Panc1 (cell line): ENCODE data around the gene USP31. TPM values are rescaled to one million over a fixed set of nuclear protein-coding genes. Genes with fewer than 3 reads are reported as not detected.

Source experiments
- ATAC-seq: fragments of 200-7000 bp; cut with Tn5 transposase; 2 replicates; pipeline ENCODE4 v1.9.1; 2020; ENCODE audit warnings: mild to moderate bottlenecking, moderate library complexity
- BruUV-seq: library from RNA; stranded (reverse); fragments of 400-500 nt; replicated peaks from 2 replicates; lab custom pipeline; 2021; lab: Mats Ljungman, UMichigan
- CTCF ChIA-PET: fragments of 300-600 bp; sonication (Branson Sonifier 250); formaldehyde crosslinking; loops from one replicate; lab custom pipeline; 2022; ENCODE audit warnings: antibody characterized with exemption; lab: Charles Lee
- POLR2A ChIA-PET: fragments of 300-600 bp; sonication (Branson Sonifier 250); formaldehyde crosslinking; loops from one replicate; lab custom pipeline; 2022; ENCODE audit warnings: antibody characterized with exemption; lab: Charles Lee
- DNase-seq: peaks from one replicate; pipeline ENCODE4 v3.0.0-alpha.2; 2010; ENCODE audit warnings: low read depth, low spot score
- H3K27ac ChIP-seq: 2 replicates; pipeline ENCODE4 v1.5.1; 2011; ENCODE audit warnings: mild to moderate bottlenecking, low read length, inconsistent platforms
- H3K27me3 ChIP-seq: fragments of 200-500 bp; sonication (Bioruptor generic); 2 replicates; pipeline ENCODE4 v1.6.0; 2014; ENCODE audit warnings: low read length, inconsistent platforms; ENCODE audit not compliant: control insufficient read depth, insufficient read depth
- H3K36me3 ChIP-seq: fragments of 200-500 bp; sonication (Bioruptor generic); 2 replicates; pipeline ENCODE4 v1.5.1; 2014; ENCODE audit warnings: inconsistent platforms, mild to moderate bottlenecking, low read length, moderate library complexity; ENCODE audit not compliant: control insufficient read depth, insufficient read depth
- H3K4me1 ChIP-seq: 2 replicates; pipeline ENCODE4 v1.5.1; 2011; ENCODE audit warnings: inconsistent platforms, mild to moderate bottlenecking, low read length, moderate library complexity; ENCODE audit not compliant: control insufficient read depth, insufficient read depth
- H3K4me3 ChIP-seq, 2 experiments: 2 replicates each; pipeline ENCODE4 v1.5.1; 2011 to 2012; ENCODE audit warnings: low read depth in 2 of 2, low read length in 2 of 2, mild to moderate bottlenecking in 2 of 2, inconsistent platforms in 1 of 2, moderate library complexity in 1 of 2
- H3K9me3 ChIP-seq: fragments of 200-500 bp; sonication (Bioruptor generic); 2 replicates; pipeline ENCODE4 v1.5.1; 2014; ENCODE audit warnings: low read depth, mild to moderate bottlenecking, inconsistent platforms, low read length, moderate library complexity; ENCODE audit not compliant: control insufficient read depth, insufficient read depth
- POLR2AphosphoS5 ChIP-seq: IDR thresholded peaks from 2 replicates; pipeline ENCODE4 v1.6.1; 2012; ENCODE audit warnings: mild to moderate bottlenecking, low read depth, low read length, moderate library complexity
- SIN3A ChIP-seq: IDR thresholded peaks from 2 replicates; pipeline ENCODE4 v1.6.1; 2012; ENCODE audit warnings: low read depth, mild to moderate bottlenecking, low read length, moderate library complexity, borderline replicate concordance; ENCODE audit not compliant: insufficient read depth
- TCF7L2 ChIP-seq: IDR thresholded peaks from 2 replicates; pipeline ENCODE4 v1.6.1; 2011; ENCODE audit warnings: mild to moderate bottlenecking, low read depth, low read length, inconsistent platforms
- in situ Hi-C: cut with HindIII; loops from 2 replicates; pipeline ENCODE4 v1.10.0; 2016; ENCODE audit warnings: low sequenced_read_pairs, low pct_unique_long_range_greater_than_20kb
- intact Hi-C: fragments of 100-400 bp; cut with micrococcal nuclease; formaldehyde crosslinking; loops from one replicate; pipeline ENCODE4 v1.10.0; 2022; ENCODE audit not compliant: unreplicated experiment
- total RNA-seq: library from RNA; stranded (reverse); gene quantifications from one replicate; pipeline ENCODE4 v1.2.1, GENCODE V29; 2021; ENCODE audit not compliant: unreplicated experiment
- TF ChIP-seq, protein P1 (sequence below), 2 experiments: IDR thresholded peaks; 2 replicates each; pipeline ENCODE4 v1.6.1; 2011 to 2012; ENCODE audit warnings: low read depth in 2 of 2, control low read depth in 1 of 2, low read length in 1 of 2, mild to moderate bottlenecking in 1 of 2, moderate library complexity in 1 of 2; ENCODE audit not compliant: insufficient read depth in 1 of 2
- TF ChIP-seq, protein P2 (sequence below): fragments of 450-650 bp; IDR thresholded peaks from 2 replicates; pipeline ENCODE4 v1.5.1; 2017; ENCODE audit warnings: mild to moderate bottlenecking

USP31 gene
- total RNA-seq, 1 experiment from 2014 or later = 27.2 TPM

DNA sequence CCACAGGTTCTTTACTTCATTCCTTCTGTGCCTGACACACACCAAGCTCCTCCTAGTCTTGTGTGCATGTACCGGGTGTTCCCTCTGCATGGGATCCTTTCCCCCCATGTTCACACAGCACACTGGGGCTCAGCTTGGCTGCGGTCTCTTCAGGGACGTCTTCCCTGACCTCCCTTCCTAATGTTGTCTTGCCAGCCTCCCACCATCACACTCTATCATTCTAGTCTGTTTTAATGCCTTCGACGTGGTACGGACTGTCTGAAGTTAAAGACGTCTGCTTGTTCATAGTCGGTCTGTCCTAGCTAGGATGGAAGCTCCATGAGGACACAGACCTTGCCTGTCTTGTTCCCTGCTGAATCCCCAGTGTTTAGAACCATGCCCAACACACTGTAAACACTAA is 60.1 kb downstream of the USP31 start:
- ChIA-PET CTCF (no interaction called here), POLR2A (no interaction called here)
- Histone ChIP-seq H3K27ac (no peak overlapping the region), H3K36me3 (peaks cover 18% of the 10 kb centered on the region), H3K4me1 (no peaks in the 10 kb centered on the region), H3K27me3 (no peaks in the 10 kb centered on the region), H3K4me3 (no peak overlapping the region), H3K9me3 (no peaks in the 10 kb centered on the region)
- DNase-seq (no peak), ATAC-seq (no peak)
- no TSS peak for BruUV-seq
- no peak for TF ChIP-seq TCF7L2
- TF ChIP-seq, protein P1, sequence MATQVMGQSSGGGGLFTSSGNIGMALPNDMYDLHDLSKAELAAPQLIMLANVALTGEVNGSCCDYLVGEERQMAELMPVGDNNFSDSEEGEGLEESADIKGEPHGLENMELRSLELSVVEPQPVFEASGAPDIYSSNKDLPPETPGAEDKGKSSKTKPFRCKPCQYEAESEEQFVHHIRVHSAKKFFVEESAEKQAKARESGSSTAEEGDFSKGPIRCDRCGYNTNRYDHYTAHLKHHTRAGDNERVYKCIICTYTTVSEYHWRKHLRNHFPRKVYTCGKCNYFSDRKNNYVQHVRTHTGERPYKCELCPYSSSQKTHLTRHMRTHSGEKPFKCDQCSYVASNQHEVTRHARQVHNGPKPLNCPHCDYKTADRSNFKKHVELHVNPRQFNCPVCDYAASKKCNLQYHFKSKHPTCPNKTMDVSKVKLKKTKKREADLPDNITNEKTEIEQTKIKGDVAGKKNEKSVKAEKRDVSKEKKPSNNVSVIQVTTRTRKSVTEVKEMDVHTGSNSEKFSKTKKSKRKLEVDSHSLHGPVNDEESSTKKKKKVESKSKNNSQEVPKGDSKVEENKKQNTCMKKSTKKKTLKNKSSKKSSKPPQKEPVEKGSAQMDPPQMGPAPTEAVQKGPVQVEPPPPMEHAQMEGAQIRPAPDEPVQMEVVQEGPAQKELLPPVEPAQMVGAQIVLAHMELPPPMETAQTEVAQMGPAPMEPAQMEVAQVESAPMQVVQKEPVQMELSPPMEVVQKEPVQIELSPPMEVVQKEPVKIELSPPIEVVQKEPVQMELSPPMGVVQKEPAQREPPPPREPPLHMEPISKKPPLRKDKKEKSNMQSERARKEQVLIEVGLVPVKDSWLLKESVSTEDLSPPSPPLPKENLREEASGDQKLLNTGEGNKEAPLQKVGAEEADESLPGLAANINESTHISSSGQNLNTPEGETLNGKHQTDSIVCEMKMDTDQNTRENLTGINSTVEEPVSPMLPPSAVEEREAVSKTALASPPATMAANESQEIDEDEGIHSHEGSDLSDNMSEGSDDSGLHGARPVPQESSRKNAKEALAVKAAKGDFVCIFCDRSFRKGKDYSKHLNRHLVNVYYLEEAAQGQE (IDR thresholded peaks at IDR 0.05; ENCODE audit: insufficient read depth in 1 of 2, low read depth in 2 of 2, low read length in 1 of 2) = no peak
- no peak for TF ChIP-seq SIN3A
- no peak for TF ChIP-seq POLR2AphosphoS5
- TF ChIP-seq, protein P2, sequence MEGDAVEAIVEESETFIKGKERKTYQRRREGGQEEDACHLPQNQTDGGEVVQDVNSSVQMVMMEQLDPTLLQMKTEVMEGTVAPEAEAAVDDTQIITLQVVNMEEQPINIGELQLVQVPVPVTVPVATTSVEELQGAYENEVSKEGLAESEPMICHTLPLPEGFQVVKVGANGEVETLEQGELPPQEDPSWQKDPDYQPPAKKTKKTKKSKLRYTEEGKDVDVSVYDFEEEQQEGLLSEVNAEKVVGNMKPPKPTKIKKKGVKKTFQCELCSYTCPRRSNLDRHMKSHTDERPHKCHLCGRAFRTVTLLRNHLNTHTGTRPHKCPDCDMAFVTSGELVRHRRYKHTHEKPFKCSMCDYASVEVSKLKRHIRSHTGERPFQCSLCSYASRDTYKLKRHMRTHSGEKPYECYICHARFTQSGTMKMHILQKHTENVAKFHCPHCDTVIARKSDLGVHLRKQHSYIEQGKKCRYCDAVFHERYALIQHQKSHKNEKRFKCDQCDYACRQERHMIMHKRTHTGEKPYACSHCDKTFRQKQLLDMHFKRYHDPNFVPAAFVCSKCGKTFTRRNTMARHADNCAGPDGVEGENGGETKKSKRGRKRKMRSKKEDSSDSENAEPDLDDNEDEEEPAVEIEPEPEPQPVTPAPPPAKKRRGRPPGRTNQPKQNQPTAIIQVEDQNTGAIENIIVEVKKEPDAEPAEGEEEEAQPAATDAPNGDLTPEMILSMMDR = no peak
- in situ Hi-C loops = no loop called here
- intact Hi-C loops = no loop called here

DNA sequence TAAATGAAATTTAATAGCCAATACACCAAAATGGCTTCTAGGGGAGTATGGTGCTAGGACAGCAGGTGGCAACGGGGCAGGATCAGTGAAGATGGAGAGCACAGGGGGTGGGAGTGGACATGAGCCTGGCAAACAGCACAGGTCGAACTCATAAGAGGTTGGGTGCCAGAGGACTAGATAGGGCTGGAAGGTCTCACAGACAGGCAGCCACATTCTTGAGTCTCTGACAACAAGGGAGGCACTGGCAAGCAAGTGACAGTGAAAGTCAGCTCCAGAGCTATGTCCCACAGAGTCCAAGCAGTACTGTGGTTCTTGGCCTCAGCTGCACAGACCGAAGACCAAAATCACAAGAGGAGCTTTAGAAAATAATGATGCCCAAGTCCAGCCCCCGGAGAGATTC is 61.2 kb downstream of the USP31 start:
- POLR2A ChIA-PET = no interaction called here
- BruUV-seq = no TSS peak
- ATAC-seq = no peak
- no peak for DNase-seq
- Histone ChIP-seq H3K27ac (no peak overlapping the region), H3K4me3 (no peak overlapping the region), H3K4me1 (no peaks in the 10 kb centered on the region), H3K27me3 (no peaks in the 10 kb centered on the region), H3K36me3 (peaks cover 18% of the 10 kb centered on the region), H3K9me3 (no peaks in the 10 kb centered on the region)
- CTCF ChIA-PET = no interaction called here
- in situ Hi-C loops = no loop called here
- intact Hi-C loops = no loop called here
- TF ChIP-seq, protein P2 = no peak
- TF ChIP-seq SIN3A = no peak
